ENCODE results near the gene DUOX1. TPM values are rescaled to one million over a fixed set of nuclear protein-coding genes. Genes with fewer than 3 reads are reported as not detected.

The DUOX1 gene
- total RNA-seq, 1 experiment from 2014 or later, result 19.6 TPM

DNA sequence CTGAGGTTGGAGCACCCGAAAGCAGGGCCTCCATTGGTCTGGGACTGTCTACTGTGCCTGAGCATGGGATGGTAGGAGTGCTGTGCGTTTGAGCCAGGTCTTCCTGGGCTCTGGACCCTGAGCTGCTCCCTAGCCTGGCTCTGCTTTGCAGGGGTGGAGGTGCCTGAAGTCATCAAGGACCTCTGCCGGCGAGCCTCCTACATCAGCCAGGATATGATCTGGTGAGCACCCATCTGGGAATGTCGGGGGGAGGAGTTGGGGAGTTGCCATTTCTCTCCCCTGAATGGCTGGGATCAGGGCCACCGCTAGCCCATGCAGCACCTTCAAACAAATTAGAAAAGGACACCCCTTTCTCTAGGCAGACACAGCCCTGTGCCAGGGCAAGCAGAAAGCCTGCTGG is 20.7 kb downstream of the DUOX1 start:
- ChIA-PET POLR2A (no interaction called here), CTCF (interaction anchor here (1.1 to 1.2 kb wide), 2 partner anchors 24 to 32 kb away, joined by 3 read pairs; no protein-coding TSS in a partner anchor), RAD21 (ENCODE audit: low non-redundant PET in 1 of 2, low total read pairs in 2 of 2, uncharacterized antibody in 2 of 2, unreplicated experiment in 2 of 2) (no interaction called here)
- Histone ChIP-seq H3K36me3 (ENCODE audit: control insufficient read depth in 1 of 2, insufficient read depth in 2 of 2, low read length in 2 of 2) (peaks cover 0 to 2% of the 10 kb centered on the region in 2 experiments; a peak in 1 of 4 replicates), H3K27me3 (ENCODE audit: insufficient read depth, low read length) (no peaks in the 10 kb centered on the region), H3K4me3 (replicated peaks in 1 of 2; ENCODE audit: low read depth in 1 of 2, low read length in 2 of 2) (no peak overlapping the region), H3K27ac (ENCODE audit: low read depth, low read length) (no peak overlapping the region), H3K4me1 (ENCODE audit: control insufficient read depth in 1 of 2, insufficient read depth in 2 of 2, low read length in 2 of 2) (peaks cover 0 to 4% of the 10 kb centered on the region in 2 experiments; a peak in 1 of 4 replicates), H4K20me1 (ENCODE audit: insufficient read depth) (no peaks in the 10 kb centered on the region), H3K9me3 (ENCODE audit: control insufficient read depth in 1 of 2, insufficient read depth in 1 of 2, low read depth in 1 of 2, low read length in 2 of 2) (no peaks in the 10 kb centered on the region), H3K79me2 (ENCODE audit: insufficient read depth, low read length) (no peaks in the 10 kb centered on the region), H3K4me2 (ENCODE audit: low read length) (no peak overlapping the region), H3K9ac (ENCODE audit: low read length) (no peak overlapping the region), H3K9me2 (ENCODE audit: insufficient read depth) (no peaks in the 10 kb centered on the region), H2AFZ (ENCODE audit: low read depth, low read length, poor library complexity, severe bottlenecking) (no peak overlapping the region)
- TF ChIP-seq CEBPB (IDR thresholded peaks at IDR 0.05; ENCODE audit: low read depth) (no peak), TCF7L2 (IDR thresholded peaks at IDR 0.05; ENCODE audit: borderline replicate concordance, extremely low read depth, insufficient read depth, insufficient read length) (no peak), ZNF274 (IDR thresholded peaks at IDR 0.05; ENCODE audit: low read depth, low read length) (no peak), SRF (IDR thresholded peaks at IDR 0.05; ENCODE audit: low read depth) (no peak), EZH2 (IDR thresholded peaks at IDR 0.05) (no peak), SP1 (IDR thresholded peaks at IDR 0.05; ENCODE audit: low read depth) (no peak)
- no TSS peak for BruUV-seq (replicated peaks)
- intact Hi-C loops (cut with micrococcal nuclease), result no loop called here
- ATAC-seq (peak; percentile 12; the same call in 1 of the 2 replicates), DNase-seq (ENCODE audit: low read depth, low spot score) (no peak)

DNA sequence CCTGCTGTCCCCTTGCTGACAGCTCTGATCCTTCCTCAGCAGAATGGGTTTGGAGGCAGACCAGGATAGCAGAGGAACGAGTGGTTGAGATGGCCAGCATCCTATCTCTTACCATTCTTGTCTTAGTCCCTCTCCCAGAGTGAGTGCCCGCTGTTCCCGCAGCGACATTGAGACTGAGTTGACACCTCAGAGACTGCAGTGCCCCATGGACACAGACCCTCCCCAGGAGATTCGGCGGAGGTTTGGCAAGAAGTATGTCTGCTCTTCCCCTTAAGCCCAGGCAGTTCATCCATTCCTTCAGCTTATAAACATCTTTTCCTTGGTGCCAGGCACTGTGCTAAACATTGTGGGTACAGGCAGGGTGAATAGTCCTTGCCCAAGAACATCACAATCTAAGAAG is 21.2 kb downstream of the DUOX1 start:
- Histone ChIP-seq H3K27me3 (ENCODE audit: insufficient read depth, low read length) (no peaks in the 10 kb centered on the region), H3K9me2 (ENCODE audit: insufficient read depth) (no peaks in the 10 kb centered on the region), H3K9me3 (ENCODE audit: control insufficient read depth in 1 of 2, insufficient read depth in 1 of 2, low read depth in 1 of 2, low read length in 2 of 2) (no peaks in the 10 kb centered on the region), H2AFZ (ENCODE audit: low read depth, low read length, poor library complexity, severe bottlenecking) (no peak overlapping the region), H3K27ac (ENCODE audit: low read depth, low read length) (no peak overlapping the region), H3K4me1 (ENCODE audit: control insufficient read depth in 1 of 2, insufficient read depth in 2 of 2, low read length in 2 of 2) (peaks cover 0 to 4% of the 10 kb centered on the region in 2 experiments; a peak in 1 of 4 replicates), H4K20me1 (ENCODE audit: insufficient read depth) (no peaks in the 10 kb centered on the region), H3K4me3 (replicated peaks in 1 of 2; ENCODE audit: low read depth in 1 of 2, low read length in 2 of 2) (no peak overlapping the region), H3K79me2 (ENCODE audit: insufficient read depth, low read length) (no peaks in the 10 kb centered on the region), H3K9ac (ENCODE audit: low read length) (no peak overlapping the region), H3K4me2 (ENCODE audit: low read length) (no peak overlapping the region), H3K36me3 (ENCODE audit: control insufficient read depth in 1 of 2, insufficient read depth in 2 of 2, low read length in 2 of 2) (peaks cover 0 to under 1% of the 10 kb centered on the region in 2 experiments; a peak in 1 of 4 replicates)
- no TSS peak for BruUV-seq (replicated peaks)
- intact Hi-C loops (cut with micrococcal nuclease), result no loop called here
- POLR2A ChIA-PET, result no interaction called here
- DNase-seq (ENCODE audit: low read depth, low spot score) (no peak), ATAC-seq (no peak)
- CTCF ChIA-PET, result no interaction called here
- TF ChIP-seq SP1 (IDR thresholded peaks at IDR 0.05; ENCODE audit: low read depth) (no peak), EGR1 (IDR thresholded peaks at IDR 0.05; ENCODE audit: low read depth) (no peak), SIN3A (IDR thresholded peaks at IDR 0.05; ENCODE audit: low read depth) (no peak), ELF1 (IDR thresholded peaks at IDR 0.05; ENCODE audit: borderline replicate concordance, low read depth) (no peak), EZH2 (IDR thresholded peaks at IDR 0.05) (no peak), RAD21 (IDR thresholded peaks at IDR 0.05; ENCODE audit: low read depth) (no peak), POLR2A (IDR thresholded peaks at IDR 0.05; ENCODE audit: borderline replicate concordance, extremely low read depth, insufficient read depth, insufficient read length) (no peak), EZH2phosphoT487 (IDR thresholded peaks at IDR 0.05; ENCODE audit: borderline replicate concordance) (no peak)
- RAD21 ChIA-PET (ENCODE audit: low non-redundant PET in 1 of 2, low total read pairs in 2 of 2, uncharacterized antibody in 2 of 2, unreplicated experiment in 2 of 2), result no interaction called here

All from HCT116 (cell line).